Transverse colon (tissue), 3 donors: Measurements from ENCODE around the gene MPRIP.

Experiments used
- POLR2A ChIP-seq: fragments of 450-650 bp; IDR thresholded peaks from one replicate; pipeline ENCODE4 v1.6.1; 2016; ENCODE audit warnings: antibody characterized with exemption, mild to moderate bottlenecking, moderate library complexity
- TF ChIP-seq, protein P1 (sequence below), 5 experiments: fragments of 200-600 bp in 3 of 5; fragments of 450-650 bp in 2 of 5; sonication (generic) in 3 of 5; IDR thresholded peaks; 1 replicate in 2 of 5; 2 replicates in 3 of 5; pipeline ENCODE4 v1.5.1; 2016 to 2017; ENCODE audit warnings: antibody characterized with exemption in 5 of 5, inconsistent platforms in 3 of 5, mild to moderate bottlenecking in 2 of 5, moderate library complexity in 1 of 5

DNA sequence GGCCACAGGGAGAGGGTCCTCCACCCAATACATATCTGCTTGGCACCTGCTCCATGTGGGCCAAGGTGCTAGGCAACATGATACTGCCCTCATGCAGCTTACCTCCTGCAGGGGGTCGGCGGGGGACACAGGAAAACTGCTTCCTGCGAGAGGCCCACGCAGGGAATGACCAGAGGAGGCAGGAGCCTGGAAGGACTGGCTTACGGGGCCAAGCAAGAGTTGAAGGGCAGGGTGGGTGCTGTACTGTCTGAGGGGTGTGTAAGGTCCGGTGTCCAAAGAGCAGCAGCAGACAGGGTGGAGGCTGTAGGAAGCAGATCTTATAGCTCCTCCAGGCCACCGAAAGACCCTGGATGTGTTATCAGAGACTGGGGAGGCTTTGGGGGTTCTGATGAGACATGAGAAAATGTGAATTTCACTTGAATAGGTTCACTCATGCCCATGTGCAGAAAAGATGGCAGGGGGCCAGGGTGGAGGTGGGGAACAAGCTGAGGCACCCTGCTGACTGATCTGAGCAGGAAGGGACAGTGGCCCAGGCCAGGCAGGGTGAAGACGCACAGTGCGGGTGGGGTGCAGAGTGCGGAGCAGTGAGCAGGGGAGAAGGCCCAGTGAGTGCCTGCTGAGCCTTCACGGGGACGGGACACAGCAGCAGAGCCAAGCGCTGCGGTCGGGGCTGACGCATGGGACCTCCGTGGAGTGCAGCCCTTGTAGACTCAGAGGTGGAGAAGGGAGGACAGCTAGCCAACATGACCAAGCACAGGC is 186.4 kb downstream of the MPRIP start:
- TF ChIP-seq POLR2A = no peak
- TF ChIP-seq, protein P1, sequence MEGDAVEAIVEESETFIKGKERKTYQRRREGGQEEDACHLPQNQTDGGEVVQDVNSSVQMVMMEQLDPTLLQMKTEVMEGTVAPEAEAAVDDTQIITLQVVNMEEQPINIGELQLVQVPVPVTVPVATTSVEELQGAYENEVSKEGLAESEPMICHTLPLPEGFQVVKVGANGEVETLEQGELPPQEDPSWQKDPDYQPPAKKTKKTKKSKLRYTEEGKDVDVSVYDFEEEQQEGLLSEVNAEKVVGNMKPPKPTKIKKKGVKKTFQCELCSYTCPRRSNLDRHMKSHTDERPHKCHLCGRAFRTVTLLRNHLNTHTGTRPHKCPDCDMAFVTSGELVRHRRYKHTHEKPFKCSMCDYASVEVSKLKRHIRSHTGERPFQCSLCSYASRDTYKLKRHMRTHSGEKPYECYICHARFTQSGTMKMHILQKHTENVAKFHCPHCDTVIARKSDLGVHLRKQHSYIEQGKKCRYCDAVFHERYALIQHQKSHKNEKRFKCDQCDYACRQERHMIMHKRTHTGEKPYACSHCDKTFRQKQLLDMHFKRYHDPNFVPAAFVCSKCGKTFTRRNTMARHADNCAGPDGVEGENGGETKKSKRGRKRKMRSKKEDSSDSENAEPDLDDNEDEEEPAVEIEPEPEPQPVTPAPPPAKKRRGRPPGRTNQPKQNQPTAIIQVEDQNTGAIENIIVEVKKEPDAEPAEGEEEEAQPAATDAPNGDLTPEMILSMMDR (IDR thresholded peaks at IDR 0.05) = no peak
